Hematopoietic multipotent progenitor cell treated with erythropoietin and hydrocortisone succinate and interleukin-3 and kit ligand, for 6 days (in vitro differentiated cells): ENCODE data around the gene BICD2.

Experiments
- DNase-seq: peaks from one replicate; pipeline ENCODE4 v3.0.0-alpha.2; 2015

BICD2 gene

GRCh38 chr9:92726348-92726747 lies 38.3 kb downstream of the BICD2 start:
- DNase-seq = no peak

GRCh38 chr9:92725766-92726165 lies 38.9 kb downstream of the BICD2 start:
- DNase-seq = no peak

GRCh38 chr9:92725266-92725545 lies 39.4 kb downstream of the BICD2 start:
- no peak for DNase-seq

- no peak for DNase-seq
Observed at GRCh38 chr9:92724528-92725265, 39.9 kb downstream of the BICD2 start.

- DNase-seq = no peak
Observed at GRCh38 chr9:92723801-92724323, 40.8 kb downstream of the BICD2 start.

DNA sequence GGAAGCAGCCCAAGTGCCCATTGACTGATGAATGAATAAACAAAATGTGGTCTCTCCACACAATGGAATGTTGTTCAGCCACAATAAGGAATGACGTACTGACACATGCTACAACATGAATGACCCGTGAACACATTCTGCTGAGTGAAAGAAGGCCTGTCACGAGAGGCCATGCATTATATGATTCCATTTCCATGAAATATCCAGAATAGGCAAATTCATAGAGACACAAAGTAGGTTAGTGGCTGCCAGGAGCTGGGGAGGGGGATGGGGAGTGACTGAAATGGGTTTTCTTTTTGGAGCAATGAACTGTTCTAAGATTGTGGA lies 41.4 kb downstream of the BICD2 start:
- DNase-seq = no peak

- no peak for DNase-seq
Observed at GRCh38 chr9:92722386-92723298, 42.0 kb downstream of the BICD2 start.

DNA sequence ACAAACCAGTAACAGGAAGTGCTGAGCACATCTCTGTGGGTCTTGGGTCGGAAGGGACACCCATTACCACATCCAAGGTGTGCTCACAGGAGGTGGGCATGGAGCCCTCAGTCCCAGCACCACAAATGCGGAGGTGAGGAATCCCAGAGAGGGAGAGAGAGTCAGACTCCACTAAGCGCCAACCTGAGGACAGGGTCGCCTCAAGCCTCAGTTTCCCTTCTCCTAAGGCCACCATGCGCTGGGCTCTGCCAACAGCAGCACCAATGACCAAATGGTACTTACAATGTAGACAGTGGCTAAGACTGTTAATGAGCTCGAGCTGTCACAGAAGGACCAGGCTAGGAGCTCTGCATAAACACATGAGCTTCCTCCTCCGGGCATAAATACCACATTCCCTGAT lies 43.1 kb downstream of the BICD2 start:
- no peak for DNase-seq

DNA sequence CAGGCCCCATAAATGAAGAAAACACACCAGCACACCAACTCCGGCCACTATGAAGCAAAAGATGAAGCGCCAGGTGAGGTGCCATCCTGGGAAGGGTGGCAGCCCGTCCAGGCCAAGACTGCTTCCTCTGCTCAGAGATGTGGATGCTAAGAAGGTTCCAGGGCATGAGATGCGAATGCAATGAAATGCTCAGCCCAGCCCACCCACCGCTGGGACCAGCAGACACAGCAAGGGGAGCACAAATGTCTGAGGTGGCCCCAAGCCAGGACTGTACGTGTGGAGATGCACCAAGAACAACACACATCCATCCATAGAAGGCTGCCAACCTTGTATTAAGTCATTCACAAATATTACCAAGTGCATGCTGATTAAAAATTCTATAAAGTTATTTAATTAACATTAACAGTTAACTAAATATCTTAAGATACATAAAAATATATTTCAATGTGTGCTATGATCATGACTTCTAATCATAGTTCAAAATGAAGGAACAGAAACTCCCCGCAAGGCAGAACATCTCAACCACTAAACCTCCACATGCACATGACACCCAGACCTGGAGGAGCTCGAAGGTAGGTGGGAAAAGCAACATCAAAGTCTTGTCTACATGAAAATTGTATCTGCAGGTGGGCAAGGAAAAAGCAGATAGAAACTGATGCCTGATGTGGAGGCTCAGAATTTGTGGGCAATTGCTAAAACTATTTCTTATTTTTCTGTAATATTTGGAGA lies 43.7 kb downstream of the BICD2 start:
- DNase-seq = no peak

DNA sequence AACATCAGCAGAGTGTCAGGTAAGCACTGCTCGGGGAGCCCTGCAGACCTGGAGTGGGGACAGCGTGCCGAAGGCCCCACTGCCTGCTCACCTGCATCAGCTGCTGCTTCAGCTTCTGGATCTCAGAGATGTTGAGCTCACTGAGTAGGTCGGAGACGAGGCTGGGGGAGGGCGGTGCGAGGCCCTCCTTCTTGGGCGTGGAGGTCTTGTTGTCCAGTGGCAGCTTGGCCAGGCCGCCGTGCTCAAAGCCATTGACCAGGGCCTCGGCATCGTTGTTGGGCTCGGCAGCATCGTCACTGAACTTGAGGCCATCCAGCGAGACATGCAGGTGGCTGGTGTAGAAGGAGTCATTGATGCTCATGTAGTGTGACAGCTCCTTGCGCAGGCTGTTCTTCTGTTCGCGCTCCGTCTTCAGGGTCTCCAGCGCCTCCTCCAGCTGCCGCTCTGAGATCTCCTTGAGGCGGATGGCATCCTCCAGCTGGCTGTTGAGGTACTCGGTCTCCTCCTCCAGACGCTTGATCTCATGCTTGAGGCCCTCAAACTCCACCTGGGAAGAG lies 44.3 kb downstream of the BICD2 start:
- no peak for DNase-seq

DNA sequence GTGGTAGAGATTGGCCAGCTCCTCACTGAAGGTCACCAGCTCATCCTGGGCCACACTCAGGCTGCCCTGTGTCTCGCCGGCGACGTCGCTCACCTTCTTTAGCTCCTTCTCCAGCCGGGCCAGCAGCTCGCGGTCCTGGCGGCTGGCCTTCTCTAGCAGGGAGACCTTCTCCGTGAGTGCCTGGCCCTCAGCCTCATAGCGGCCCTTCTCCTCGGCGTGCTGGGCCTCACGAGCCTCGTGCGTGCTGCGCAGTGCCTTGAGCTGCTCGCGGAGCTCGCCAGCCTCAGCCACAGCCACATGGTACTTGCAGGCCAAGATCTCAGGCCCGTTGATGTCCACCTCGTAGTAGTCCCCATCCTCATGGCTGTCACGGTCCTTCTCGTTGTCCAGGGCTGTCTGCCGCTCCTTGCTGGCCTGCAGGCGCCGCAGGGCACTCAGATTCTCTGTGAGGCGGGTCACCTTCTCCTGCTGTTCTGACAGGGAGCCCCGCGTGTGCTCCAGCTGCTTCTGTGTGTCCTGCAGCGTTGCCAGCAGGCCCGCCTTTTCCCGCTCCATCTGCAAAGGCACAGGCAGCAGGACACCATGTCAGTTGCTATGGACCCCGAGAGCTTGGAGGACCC lies 45.5 kb downstream of the BICD2 start:
- DNase-seq = no peak

- DNase-seq = no peak
Observed at GRCh38 chr9:92718086-92719001, 46.3 kb downstream of the BICD2 start.

GRCh38 chr9:92717201-92718085 lies 47.2 kb downstream of the BICD2 start:
- DNase-seq = no peak

- DNase-seq = peak; percentile 65
Observed at GRCh38 chr9:92716557-92716956, 48.1 kb downstream of the BICD2 start.

- DNase-seq = peak; percentile 62
Observed at GRCh38 chr9:92715488-92716231, 49.0 kb downstream of the BICD2 start.

DNA sequence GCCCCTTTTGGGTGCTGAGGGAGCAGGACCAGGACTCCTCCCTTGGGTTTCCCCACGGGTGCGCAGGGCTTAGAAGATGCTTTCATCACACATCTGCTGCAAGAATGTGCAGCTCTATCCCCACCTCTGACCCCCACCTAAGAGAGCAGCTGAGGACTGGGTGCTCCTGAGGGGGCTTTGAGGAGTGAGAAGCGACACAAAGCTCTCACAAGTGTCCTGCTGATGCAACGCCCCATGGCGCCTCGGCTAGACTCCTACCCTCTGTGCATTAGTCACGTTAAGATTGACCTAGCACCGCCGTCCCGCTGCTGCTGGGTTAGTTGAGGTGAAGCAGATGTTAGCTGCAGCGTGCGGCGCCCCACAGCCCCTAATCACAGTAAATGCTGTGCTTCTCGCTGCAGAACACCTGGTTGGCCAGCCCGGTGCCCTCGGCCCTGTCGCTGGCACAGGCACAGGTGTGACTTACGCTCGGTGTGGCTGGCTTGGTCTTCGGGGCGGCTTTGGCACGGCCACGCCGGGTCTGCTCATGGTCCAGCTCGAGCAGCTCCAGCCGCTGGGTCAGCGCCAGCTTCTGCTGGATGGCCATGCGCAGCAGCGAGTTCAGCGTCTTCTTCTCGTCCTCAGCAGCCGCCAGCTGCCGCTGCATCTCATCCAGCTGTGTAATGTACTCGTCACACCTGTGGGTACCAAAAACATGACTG lies 49.7 kb downstream of the BICD2 start:
- no peak for DNase-seq

GRCh38 chr9:92714016-92714415 lies 50.6 kb downstream of the BICD2 start:
- no peak for DNase-seq

DNA sequence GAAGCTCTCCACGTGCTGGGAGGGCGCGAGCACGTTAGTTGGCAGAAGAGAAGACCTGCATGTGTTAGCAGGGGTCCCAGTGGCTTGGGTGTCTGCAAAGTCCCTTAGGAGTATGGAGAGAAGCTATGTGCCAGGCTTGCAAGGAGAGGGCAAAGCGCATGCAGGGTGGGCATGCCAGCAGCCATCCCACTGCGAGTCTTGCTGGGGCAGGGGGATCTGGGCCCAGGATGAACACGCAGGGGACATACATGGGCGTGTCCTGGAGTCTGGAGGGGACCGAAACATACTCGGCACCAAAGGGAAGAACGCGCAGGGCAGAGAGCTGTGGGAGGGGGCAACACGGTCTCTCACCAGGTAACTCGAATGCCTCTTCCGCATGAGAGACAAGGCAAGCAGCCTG lies 51.1 kb downstream of the BICD2 start:
- DNase-seq = no peak

DNA sequence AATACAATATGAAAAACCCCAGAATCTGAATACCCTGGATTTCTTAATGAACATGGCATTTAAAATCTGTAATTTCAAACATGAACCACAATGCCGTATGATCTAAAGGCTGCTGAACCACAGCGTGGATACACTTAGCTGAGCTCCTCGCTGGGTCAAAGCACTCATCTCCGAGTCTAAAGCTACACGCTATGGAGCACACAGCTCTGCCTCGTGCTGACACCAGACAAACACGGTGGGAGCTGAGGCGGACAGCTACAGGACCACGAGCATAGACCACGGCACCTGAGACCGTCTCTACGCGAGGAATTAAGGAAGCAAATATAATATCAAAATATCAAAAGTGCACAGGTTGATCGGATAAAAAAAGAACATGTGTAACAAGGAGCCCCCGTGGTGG lies 51.9 kb downstream of the BICD2 start:
- no peak for DNase-seq
